ENCODE results near the gene THSD8. TPM values are rescaled to one million over a fixed set of nuclear protein-coding genes. Genes with fewer than 3 reads are reported as not detected.

The THSD8 gene
- total RNA-seq, 4 donors from 2014 or later, result 1.3 TPM; not detected in 3

DNA sequence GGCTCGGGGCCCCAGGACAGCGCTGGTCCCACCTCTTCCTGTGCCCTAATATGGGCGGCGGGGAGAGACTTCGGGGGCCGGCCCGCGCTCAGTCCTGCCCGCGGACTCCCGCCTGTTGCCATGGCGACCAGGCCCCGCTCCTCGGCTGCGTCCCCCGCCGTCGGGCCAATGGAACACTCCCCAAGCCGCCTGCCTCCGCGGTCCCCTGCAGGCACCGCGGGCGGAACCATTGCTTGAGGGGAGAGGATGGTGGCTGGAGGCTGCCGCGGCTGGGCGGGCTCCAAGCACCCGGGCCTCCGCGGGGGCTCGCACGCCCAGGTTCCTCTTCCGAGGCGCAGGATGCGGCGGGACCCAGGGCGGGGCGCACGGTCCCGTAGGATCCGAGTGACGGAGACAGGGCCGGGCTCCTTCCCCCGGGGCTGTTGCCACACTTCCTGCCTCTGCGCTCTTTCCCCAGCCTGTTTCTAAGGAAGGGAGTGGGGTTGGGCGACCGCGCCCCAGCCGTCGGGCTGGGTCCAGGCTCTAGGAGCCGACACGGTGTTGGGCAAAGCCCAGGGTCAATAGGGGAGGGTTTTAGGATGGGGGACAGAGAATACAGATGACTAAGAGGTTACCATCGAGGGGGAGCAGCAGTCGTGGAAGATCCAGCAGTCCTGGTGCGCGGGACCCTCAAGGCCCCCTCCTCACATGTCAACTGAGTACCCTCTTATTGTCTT, 11.8 kb upstream of the THSD8 start:
- no peak for TF ChIP-seq CTCF (IDR thresholded peaks at IDR 0.05; ENCODE audit: low read depth)

DNA sequence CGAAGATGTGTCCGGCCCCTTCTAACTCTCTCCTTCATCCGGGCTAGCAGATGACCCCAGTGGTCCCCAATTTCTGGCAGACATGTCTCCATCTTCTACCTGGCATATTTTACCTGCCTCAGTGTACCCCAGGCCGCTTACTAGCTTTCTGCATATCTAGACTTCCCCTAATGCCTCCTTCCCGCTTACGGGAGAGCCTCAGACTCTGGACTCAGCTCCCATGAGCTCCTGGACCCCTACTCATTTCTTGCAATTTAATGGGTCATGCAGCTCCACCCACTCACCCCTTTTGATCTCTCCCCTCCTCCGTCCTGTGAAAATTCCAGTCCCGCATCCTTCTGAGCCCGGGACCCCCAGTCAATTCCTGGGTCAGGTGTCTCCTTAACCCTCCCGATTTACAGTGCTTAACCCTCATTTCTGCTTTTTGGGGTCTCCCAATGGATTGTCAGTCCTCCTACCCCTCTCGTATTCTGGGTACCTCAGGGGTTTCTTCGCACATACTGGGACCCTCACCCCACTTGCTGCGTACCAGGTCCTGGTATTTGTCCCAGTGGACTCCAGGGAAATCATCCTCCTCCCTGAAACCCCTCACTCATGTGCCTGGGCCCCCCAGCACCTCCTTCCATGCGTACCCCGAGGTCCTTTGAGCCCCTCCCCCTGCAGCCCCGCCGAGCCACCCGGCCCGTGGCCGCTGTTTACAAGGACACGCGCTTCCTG, 11.1 kb upstream of the THSD8 start:
- no peak for TF ChIP-seq CTCF (IDR thresholded peaks at IDR 0.05; ENCODE audit: low read depth)

DNA sequence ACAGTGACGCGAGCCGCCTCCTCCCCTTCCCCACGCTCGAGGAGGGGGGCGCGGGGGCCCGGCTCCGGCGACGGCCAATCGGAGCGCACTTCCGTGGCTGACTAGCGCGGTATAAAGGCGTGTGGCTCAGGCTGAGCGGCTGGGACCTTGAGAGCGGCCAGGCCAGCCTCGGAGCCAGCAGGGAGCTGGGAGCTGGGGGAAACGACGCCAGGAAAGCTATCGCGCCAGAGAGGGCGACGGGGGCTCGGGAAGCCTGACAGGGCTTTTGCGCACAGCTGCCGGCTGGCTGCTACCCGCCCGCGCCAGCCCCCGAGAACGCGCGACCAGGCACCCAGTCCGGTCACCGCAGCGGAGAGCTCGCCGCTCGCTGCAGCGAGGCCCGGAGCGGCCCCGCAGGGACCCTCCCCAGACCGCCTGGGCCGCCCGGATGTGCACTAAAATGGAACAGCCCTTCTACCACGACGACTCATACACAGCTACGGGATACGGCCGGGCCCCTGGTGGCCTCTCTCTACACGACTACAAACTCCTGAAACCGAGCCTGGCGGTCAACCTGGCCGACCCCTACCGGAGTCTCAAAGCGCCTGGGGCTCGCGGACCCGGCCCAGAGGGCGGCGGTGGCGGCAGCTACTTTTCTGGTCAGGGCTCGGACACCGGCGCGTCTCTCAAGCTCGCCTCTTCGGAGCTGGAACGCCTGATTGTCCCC, 10.4 kb upstream of the THSD8 start, which contains the start of gene JUNB:
JUNB (plus strand) TSS at position 142 of the 706 bp plus-strand sequence; CDS start at position 428, 286 bp downstream.
- TF ChIP-seq CTCF (IDR thresholded peaks at IDR 0.05; ENCODE audit: low read depth), result no peak

DNA sequence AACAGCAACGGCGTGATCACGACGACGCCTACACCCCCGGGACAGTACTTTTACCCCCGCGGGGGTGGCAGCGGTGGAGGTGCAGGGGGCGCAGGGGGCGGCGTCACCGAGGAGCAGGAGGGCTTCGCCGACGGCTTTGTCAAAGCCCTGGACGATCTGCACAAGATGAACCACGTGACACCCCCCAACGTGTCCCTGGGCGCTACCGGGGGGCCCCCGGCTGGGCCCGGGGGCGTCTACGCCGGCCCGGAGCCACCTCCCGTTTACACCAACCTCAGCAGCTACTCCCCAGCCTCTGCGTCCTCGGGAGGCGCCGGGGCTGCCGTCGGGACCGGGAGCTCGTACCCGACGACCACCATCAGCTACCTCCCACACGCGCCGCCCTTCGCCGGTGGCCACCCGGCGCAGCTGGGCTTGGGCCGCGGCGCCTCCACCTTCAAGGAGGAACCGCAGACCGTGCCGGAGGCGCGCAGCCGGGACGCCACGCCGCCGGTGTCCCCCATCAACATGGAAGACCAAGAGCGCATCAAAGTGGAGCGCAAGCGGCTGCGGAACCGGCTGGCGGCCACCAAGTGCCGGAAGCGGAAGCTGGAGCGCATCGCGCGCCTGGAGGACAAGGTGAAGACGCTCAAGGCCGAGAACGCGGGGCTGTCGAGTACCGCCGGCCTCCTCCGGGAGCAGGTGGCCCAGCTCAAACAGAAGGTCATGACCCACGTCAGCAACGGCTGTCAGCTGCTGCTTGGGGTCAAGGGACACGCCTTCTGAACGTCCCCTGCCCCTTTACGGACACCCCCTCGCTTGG, 9.6 kb upstream of the THSD8 start:
- no peak for TF ChIP-seq CTCF (IDR thresholded peaks at IDR 0.05; ENCODE audit: low read depth)

GRCh38 chr19:12792853-12793289, 9.0 kb upstream of the THSD8 start:
- TF ChIP-seq CTCF (IDR thresholded peaks at IDR 0.05; ENCODE audit: low read depth), result no peak

GRCh38 chr19:12793290-12794195, 8.3 kb upstream of the THSD8 start:
- no peak for TF ChIP-seq CTCF (IDR thresholded peaks at IDR 0.05; ENCODE audit: low read depth)

All from subcutaneous adipose tissue (tissue), 4 donors.